GM23338 (cell line): ENCODE data around the gene RAP1GAP2.
"Not testable (repeated sequence)": the region's sequence is repeated elsewhere in the genome, so short reads cannot be mapped to it uniquely, and the experiment has no call there.

Source experiments
- CREB1 ChIP-seq: fragments of 250-450 bp; sonication (Bioruptor Pico); IDR thresholded peaks from 2 replicates; pipeline ENCODE4 v1.5.0; 2020; ENCODE audit warnings: low read depth, mild to moderate bottlenecking, moderate library complexity
- EZH2 ChIP-seq: fragments of 200-600 bp; sonication (generic); IDR thresholded peaks from one replicate; pipeline ENCODE4 v1.8.0; 2017; ENCODE audit warnings: antibody characterized with exemption, mild to moderate bottlenecking, low read depth; ENCODE audit not compliant: unreplicated experiment
- EZH2phosphoT487 ChIP-seq: fragments of 200-600 bp; sonication (generic); IDR thresholded peaks from one replicate; pipeline ENCODE4 v1.8.1; 2018; ENCODE audit warnings: antibody characterized with exemption; ENCODE audit not compliant: unreplicated experiment
- JUNB ChIP-seq: IDR thresholded peaks from one replicate; pipeline ENCODE4 v1.6.1; 2016; ENCODE audit warnings: antibody characterized with exemption; ENCODE audit not compliant: unreplicated experiment
- NANOG ChIP-seq: IDR thresholded peaks from 2 replicates; pipeline ENCODE4 v1.6.1; 2016; ENCODE audit warnings: antibody characterized with exemption, borderline replicate concordance
- POLR2AphosphoS5 ChIP-seq: IDR thresholded peaks from 2 replicates; pipeline ENCODE4 v1.6.1; 2016; ENCODE audit warnings: antibody characterized with exemption, low read depth
- ZNF114 ChIP-seq: fragments of 250-450 bp; sonication (Bioruptor Pico); IDR thresholded peaks from 2 replicates; pipeline ENCODE4 v1.5.0; 2020; ENCODE audit warnings: mild to moderate bottlenecking, moderate library complexity
- TF ChIP-seq, protein P1 (sequence below), 2 experiments: fragments of 200-600 bp in 1 of 2; sonication (generic) in 1 of 2; conservative IDR thresholded peaks; 2 replicates each; pipeline versions ENCODE4 v1.5.1 to v1.6.1; 2016 to 2017; ENCODE audit warnings: antibody characterized with exemption in 2 of 2, low read depth in 2 of 2, mild to moderate bottlenecking in 2 of 2, moderate library complexity in 1 of 2
- TF ChIP-seq, protein P2 (sequence below): IDR thresholded peaks from one replicate; pipeline ENCODE4 v1.6.1; 2018; ENCODE audit warnings: antibody characterized with exemption; ENCODE audit not compliant: unreplicated experiment

DNA sequence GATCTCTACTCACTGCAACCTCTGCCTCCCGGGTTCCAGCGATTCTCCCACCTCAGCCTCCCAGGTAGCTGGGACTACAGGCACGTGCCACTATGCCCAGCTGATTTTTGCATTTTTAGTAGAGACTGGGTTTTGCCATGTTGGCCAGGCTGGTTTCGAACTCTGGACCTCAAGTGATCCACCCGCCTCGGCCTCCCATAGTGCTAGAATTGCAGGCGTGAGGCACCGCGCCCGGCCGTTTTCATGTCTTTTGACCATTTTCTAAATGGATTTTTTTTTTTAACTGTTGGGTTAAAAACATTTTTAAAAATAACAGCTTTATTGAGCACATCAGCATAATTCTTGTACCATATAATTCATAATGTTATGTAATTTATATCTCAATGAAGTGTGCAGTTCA is 193.2 kb downstream of the RAP1GAP2 start:
- TF ChIP-seq, protein P1, sequence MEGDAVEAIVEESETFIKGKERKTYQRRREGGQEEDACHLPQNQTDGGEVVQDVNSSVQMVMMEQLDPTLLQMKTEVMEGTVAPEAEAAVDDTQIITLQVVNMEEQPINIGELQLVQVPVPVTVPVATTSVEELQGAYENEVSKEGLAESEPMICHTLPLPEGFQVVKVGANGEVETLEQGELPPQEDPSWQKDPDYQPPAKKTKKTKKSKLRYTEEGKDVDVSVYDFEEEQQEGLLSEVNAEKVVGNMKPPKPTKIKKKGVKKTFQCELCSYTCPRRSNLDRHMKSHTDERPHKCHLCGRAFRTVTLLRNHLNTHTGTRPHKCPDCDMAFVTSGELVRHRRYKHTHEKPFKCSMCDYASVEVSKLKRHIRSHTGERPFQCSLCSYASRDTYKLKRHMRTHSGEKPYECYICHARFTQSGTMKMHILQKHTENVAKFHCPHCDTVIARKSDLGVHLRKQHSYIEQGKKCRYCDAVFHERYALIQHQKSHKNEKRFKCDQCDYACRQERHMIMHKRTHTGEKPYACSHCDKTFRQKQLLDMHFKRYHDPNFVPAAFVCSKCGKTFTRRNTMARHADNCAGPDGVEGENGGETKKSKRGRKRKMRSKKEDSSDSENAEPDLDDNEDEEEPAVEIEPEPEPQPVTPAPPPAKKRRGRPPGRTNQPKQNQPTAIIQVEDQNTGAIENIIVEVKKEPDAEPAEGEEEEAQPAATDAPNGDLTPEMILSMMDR (conservative IDR thresholded peaks at IDR 0.05; ENCODE audit: low read depth in 2 of 2), result not testable (repeated sequence)
- TF ChIP-seq EZH2phosphoT487; NANOG; JUNB; POLR2AphosphoS5; ZNF114 (CRISPR knock-in tag); EZH2; CREB1: not testable (repeated sequence)
- TF ChIP-seq, protein P2, sequence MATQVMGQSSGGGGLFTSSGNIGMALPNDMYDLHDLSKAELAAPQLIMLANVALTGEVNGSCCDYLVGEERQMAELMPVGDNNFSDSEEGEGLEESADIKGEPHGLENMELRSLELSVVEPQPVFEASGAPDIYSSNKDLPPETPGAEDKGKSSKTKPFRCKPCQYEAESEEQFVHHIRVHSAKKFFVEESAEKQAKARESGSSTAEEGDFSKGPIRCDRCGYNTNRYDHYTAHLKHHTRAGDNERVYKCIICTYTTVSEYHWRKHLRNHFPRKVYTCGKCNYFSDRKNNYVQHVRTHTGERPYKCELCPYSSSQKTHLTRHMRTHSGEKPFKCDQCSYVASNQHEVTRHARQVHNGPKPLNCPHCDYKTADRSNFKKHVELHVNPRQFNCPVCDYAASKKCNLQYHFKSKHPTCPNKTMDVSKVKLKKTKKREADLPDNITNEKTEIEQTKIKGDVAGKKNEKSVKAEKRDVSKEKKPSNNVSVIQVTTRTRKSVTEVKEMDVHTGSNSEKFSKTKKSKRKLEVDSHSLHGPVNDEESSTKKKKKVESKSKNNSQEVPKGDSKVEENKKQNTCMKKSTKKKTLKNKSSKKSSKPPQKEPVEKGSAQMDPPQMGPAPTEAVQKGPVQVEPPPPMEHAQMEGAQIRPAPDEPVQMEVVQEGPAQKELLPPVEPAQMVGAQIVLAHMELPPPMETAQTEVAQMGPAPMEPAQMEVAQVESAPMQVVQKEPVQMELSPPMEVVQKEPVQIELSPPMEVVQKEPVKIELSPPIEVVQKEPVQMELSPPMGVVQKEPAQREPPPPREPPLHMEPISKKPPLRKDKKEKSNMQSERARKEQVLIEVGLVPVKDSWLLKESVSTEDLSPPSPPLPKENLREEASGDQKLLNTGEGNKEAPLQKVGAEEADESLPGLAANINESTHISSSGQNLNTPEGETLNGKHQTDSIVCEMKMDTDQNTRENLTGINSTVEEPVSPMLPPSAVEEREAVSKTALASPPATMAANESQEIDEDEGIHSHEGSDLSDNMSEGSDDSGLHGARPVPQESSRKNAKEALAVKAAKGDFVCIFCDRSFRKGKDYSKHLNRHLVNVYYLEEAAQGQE, result not testable (repeated sequence)
